ENCODE measurements around the gene JMJD4.

DNA sequence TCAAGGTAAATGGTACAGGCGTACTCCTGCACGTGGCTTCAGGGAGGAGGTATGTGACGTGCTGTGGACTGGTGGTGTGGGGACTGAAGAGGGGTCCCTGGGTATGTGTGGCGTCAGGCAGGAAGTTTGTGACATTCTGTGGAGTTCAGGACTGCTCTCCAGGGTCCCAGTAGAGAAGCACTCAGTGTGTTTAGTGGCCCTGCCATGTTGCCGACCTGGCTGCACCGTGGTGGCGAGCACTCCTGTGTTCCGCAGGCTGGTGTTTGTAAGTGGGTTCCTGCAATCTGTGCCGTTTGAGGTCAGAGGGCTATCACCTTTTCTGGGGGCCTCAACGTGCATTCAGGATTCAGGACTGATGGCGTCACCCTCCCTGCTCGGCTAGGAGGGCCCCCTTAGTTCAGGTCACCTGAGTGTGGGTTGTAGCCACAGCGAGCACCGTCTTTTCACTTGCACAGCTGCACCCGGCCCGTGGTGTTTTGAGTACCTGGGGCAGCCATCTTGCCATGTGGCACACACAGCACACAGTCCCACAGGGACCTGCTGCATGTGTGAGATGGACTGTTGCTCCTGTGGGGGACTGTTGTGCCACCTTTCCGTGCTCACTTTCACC is 26.6 kb upstream of the JMJD4 start:
- TF ChIP-seq, protein P1, sequence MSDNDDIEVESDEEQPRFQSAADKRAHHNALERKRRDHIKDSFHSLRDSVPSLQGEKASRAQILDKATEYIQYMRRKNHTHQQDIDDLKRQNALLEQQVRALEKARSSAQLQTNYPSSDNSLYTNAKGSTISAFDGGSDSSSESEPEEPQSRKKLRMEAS (IDR thresholded peaks at IDR 0.05; ENCODE audit: low read depth, low read length) = no peak
- TF ChIP-seq, protein P2, sequence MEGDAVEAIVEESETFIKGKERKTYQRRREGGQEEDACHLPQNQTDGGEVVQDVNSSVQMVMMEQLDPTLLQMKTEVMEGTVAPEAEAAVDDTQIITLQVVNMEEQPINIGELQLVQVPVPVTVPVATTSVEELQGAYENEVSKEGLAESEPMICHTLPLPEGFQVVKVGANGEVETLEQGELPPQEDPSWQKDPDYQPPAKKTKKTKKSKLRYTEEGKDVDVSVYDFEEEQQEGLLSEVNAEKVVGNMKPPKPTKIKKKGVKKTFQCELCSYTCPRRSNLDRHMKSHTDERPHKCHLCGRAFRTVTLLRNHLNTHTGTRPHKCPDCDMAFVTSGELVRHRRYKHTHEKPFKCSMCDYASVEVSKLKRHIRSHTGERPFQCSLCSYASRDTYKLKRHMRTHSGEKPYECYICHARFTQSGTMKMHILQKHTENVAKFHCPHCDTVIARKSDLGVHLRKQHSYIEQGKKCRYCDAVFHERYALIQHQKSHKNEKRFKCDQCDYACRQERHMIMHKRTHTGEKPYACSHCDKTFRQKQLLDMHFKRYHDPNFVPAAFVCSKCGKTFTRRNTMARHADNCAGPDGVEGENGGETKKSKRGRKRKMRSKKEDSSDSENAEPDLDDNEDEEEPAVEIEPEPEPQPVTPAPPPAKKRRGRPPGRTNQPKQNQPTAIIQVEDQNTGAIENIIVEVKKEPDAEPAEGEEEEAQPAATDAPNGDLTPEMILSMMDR (IDR thresholded peaks at IDR 0.05; ENCODE audit: low read depth, low read length) = no peak
